Measurements from ENCODE around the gene CISH. TPM values are rescaled to one million over a fixed set of nuclear protein-coding genes. Genes with fewer than 3 reads are reported as not detected.

Gene CISH
- total and polyA plus RNA-seq, 2 of the 4 experiments (the other 2 are of a cell fraction) = 0.90 to 4.0 TPM

GRCh38 chr3:50582083-50582482, 29.5 kb downstream of the CISH start:
- Histone ChIP-seq H3K9me1 (ENCODE audit: insufficient read depth, low read length) (peaks cover 6% of the 10 kb centered on the region; the same call in 1 of the 2 replicates), H2BK20ac (ENCODE audit: low read depth, low read length) (no peak overlapping the region), H3K4me3 (ENCODE audit: insufficient read depth, low read depth, low read length) (no peak overlapping the region), H4K8ac (ENCODE audit: low read depth in 2 of 2, low read length in 2 of 2) (no peak overlapping the region), H2AFZ (replicated peaks; ENCODE audit: low read length, poor library complexity) (no peak overlapping the region), H3K27ac (ENCODE audit: insufficient read depth, low read length) (no peak overlapping the region), H4K5ac (ENCODE audit: low read depth, low read length) (no peak overlapping the region), H2AK5ac (ENCODE audit: low read depth, low read length) (no peak overlapping the region), H2BK15ac (ENCODE audit: low read depth, low read length) (no peak overlapping the region), H3K18ac (ENCODE audit: low read depth, low read length) (no peak overlapping the region), H4K91ac (ENCODE audit: insufficient read depth, low read depth, low read length) (no peak overlapping the region), H3K23ac (ENCODE audit: low read depth, low read length) (no peak overlapping the region), H3K14ac (replicated peaks; ENCODE audit: low read depth, low read length) (no peak overlapping the region), H3K79me1 (ENCODE audit: low read depth in 1 of 2, low read length in 2 of 2) (no peaks in the 10 kb centered on the region), H3K56ac (ENCODE audit: extremely low read depth, insufficient read depth, low read length) (no peak overlapping the region), H2AK9ac (replicated peaks; ENCODE audit: low read depth, low read length, poor library complexity) (no peak overlapping the region), H2BK5ac (ENCODE audit: low read depth, low read length, poor library complexity, severe bottlenecking) (no peak overlapping the region), H2BK120ac (ENCODE audit: low read depth, low read length) (no peak overlapping the region), H3K9ac (ENCODE audit: low read depth, low read length) (no peak overlapping the region), H3K36me3 (ENCODE audit: control insufficient read depth, insufficient read depth, low read length) (peaks cover 46% of the 10 kb centered on the region; the same call in 1 of the 2 replicates), H4K20me1 (ENCODE audit: insufficient read depth, low read length) (no peaks in the 10 kb centered on the region), H3K4me1 (ENCODE audit: control insufficient read depth, insufficient read depth, low read length) (no peaks in the 10 kb centered on the region), H3K4me2 (ENCODE audit: low read depth, low read length) (no peak overlapping the region), H3K4ac (ENCODE audit: low read depth, low read length) (no peak overlapping the region), H3K9me3 (ENCODE audit: control insufficient read depth, insufficient read depth, low read length) (no peaks in the 10 kb centered on the region), H3K27me3 (ENCODE audit: control insufficient read depth, insufficient read depth, low read length) (no peaks in the 10 kb centered on the region)
- intact Hi-C loops (cut with micrococcal nuclease) (no loop called here), in situ Hi-C loops (cut with MboI; ENCODE audit: low sequenced_read_pairs) (no loop called here), dilution Hi-C loops (cut with HindIII; ENCODE audit: low sequenced_read_pairs, unreplicated experiment) (no loop called here)
- BruUV-seq (replicated peaks) = no TSS peak
- DNase-seq (no peak), ATAC-seq (ENCODE audit: low read depth) (no peak)
- POLR2A ChIA-PET (ENCODE audit: unreplicated experiment) = no interaction called here
- 73% methylated on average over 4 of the region's 9 CpGs; no CpG with 5 or more reads in 1 of the 2 experiments for whole genome bisulfite sequencing, 2 experiments (ENCODE audit: extremely low coverage in 2 of 2, insufficient read length in 1 of 2)
- CTCF ChIA-PET = no interaction called here
- TF ChIP-seq ELK1 (IDR thresholded peaks at IDR 0.05; ENCODE audit: borderline replicate concordance, low read depth, low read length) (no peak), MAZ (IDR thresholded peaks at IDR 0.05; ENCODE audit: borderline replicate concordance, low read depth, low read length) (no peak), MAFK (IDR thresholded peaks at IDR 0.05; ENCODE audit: low read depth, low read length) (no peak), SMC3 (IDR thresholded peaks at IDR 0.05; ENCODE audit: low read depth, low read length) (no peak), NFE2L2 (IDR thresholded peaks at IDR 0.05; ENCODE audit: low read depth, low read length) (no peak), USF2 (IDR thresholded peaks at IDR 0.05; ENCODE audit: low read depth, low read length) (no peak), POLR2A (IDR thresholded peaks at IDR 0.05; ENCODE audit: low read depth, low read length) (no peak), FOS (IDR thresholded peaks at IDR 0.05; ENCODE audit: low read depth, low read length) (no peak), MXI1 (IDR thresholded peaks at IDR 0.05; ENCODE audit: borderline replicate concordance, low read depth, low read length) (no peak)
